SH-SY5Y (cell line): ENCODE measurements around the gene ZNF804B.

Source experiments
- GATA2 ChIP-seq: IDR thresholded peaks from 2 replicates; pipeline ENCODE4 v1.6.1; 2011; ENCODE audit warnings: mild to moderate bottlenecking, low read depth, low read length
- GATA3 ChIP-seq: IDR thresholded peaks from 2 replicates; pipeline ENCODE4 v1.6.1; 2011; ENCODE audit warnings: low read depth, mild to moderate bottlenecking, low read length, moderate library complexity

DNA sequence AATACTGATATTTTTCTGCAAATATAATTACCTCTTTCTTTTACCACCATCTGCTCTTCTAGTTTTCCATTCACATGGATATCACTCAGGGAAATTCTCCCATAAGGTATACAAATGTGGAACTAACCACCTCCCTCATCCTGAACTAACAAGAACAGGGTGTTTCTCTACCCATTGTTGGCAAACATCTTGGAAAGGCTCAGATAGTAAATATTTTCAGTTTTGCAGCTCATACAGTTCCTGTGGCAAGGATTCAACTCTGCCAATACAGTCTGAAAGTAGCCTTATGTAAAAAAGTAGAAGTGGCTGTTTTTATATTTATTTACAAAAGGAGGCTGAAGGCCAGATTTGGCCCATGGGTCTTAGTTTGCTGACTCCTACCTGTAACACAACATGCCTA lies 549.0 kb downstream of the ZNF804B start:
- TF ChIP-seq GATA2 (no peak), GATA3 (no peak)
